GM15510 (cell line): ENCODE measurements around the gene TSPAN2.

Experiments used
- POLR2A ChIP-seq: IDR thresholded peaks from 3 replicates; pipeline ENCODE4 v1.6.1; 2011; ENCODE audit warnings: borderline replicate concordance; ENCODE audit not compliant: insufficient read length; ENCODE audit errors: extremely low read depth

Gene TSPAN2

DNA sequence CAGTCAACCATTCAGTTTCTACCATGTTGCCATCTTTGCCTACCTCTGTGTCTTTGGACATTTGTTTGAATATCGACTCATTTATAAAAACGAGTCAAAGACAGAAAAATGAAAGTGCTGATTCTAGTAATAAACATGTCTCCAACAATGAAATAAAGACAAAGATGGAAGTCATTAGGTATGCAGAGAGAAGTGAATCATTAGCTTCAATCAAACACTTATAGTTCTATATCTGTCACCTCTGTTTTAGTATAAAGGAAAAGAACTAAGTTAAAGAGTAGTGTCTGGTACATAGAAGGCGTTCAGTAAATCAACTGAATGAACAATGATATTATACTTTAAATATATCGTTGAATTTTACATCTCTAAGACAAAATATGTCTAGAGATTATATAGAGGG lies 1.7 kb upstream of the TSPAN2 start:
- TF ChIP-seq POLR2A = no peak

GRCh38 chr1:115090540-115090939 lies 1.2 kb upstream of the TSPAN2 start:
- TF ChIP-seq POLR2A = no peak

DNA sequence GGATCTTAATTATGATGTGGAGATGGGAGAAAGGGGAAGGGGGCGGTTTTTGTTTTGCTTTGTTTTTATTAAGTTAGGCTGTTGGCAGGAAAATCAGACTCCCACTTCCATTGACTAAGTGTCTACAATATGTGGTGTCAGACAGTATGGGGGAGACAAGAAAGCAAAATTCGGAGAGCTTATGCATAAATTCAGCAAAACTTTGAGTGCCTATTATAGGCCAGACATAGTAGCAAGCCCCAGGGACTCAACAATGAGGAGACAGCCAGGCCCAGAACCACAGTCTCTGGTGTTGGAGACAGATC lies 835 bp upstream of the TSPAN2 start:
- TF ChIP-seq POLR2A = no peak

- TF ChIP-seq POLR2A = no peak
These were observed 358 bp downstream of the TSPAN2 start for GRCh38 chr1:115088871-115089419.

DNA sequence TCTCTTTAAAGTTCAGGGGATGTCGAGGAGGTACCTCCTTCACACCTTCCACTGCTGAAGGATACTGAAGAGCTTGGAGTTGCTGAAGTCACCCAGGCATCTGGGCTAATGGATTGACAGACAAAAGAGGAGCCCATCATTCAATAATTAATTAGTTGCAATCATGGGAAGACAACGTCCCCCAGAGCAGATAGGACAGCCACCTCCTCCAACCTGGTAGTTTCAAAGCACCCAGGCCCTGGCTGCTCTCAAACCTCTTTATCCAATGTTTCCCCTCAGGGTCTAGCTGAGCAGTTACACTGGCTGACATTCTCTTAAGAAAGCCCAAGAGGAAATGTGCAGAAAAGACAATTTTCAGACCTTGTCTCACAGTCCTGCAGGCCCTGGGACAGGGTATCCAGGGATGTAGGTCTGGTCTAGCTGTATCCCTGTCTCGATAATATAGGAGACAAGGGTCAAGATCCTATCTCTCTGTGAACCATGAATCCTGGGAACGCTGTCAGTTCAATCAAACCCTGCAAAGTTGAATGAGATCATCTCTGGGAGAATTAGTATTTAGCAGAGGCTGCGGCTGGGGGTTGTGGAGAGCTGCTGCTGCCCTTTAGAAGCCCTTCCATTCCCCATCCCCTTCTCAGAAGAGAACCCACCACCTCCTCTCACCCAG lies 1.1 kb downstream of the TSPAN2 start:
- no peak for TF ChIP-seq POLR2A

DNA sequence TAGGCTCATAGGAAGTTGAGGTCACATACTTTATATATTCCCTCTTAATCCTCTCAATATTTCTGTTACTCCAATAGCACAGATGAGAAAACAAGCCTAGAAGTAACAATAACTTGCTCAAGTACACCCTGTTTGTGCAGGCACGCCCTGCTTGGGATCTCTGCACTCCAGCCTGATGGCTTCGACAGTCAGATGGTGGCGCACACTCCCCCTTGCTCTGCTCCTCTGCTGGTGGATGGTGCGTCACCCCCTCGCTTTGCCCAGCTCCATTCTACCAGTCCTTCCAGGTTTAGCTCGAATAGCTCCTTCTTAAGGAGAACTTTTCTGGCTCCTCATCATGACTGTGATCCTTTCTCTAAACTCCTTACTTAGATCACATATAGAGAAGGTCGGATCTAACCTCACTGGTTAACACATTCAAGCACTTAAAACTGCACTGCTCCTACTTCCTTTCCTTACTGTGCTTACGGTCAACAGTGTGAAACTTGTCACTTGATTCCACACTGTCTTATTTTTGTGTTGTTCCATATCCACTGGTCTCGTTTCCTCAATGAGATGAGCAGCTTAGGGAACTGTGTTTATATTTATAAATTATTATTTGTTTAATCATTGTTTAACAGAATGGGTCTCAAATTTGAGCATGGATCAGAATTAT lies 3.0 kb downstream of the TSPAN2 start:
- no peak for TF ChIP-seq POLR2A

DNA sequence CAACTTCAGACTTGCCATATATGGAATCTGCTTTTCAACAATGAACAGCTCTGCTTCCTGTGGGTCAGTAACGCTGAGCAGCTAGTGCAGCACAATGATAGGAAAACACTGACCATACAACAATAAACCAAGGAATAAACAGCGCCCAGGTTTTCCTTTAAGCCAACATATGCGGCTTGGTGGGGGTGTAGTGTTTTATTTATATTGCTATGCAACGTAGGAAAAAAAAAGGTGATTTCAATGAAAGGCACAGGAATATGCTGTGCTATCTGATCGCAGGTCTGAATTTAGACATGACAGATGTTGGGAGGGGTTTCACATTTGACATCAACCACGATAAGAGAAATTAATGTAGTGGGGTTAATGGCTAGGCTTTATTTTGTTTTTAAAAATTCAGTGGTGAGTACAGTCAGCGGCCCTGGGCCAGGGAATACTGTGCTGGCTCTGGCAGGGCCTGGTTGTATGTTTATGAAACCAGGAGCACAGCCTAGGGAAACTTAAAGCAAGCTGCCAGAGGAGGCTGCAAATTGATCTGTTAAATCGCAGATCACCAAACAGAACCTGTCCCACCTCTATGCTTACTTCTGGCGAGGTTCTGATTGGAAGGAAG lies 4.3 kb downstream of the TSPAN2 start:
- TF ChIP-seq POLR2A = no peak

DNA sequence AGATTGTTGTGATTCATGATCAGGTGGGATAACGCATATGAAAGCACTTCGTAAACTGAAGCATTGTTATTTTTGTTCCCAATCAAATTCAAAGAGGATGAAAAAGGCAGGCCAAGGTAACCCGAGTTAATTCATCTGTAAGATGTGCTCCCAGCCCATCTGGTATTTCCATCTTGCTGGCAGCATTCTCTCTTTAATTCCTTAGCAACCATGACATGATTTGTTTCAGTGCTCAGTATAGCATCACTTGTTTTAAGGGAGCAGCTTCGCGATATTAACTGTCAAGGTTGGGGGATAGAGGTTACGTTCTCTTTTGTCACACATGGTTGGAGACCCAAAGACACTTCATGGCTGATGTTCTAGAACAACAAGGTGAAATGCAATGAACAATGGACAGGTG lies 6.4 kb downstream of the TSPAN2 start:
- TF ChIP-seq POLR2A = no peak

- TF ChIP-seq POLR2A = no peak
These were observed 10.6 kb downstream of the TSPAN2 start for GRCh38 chr1:115078708-115079107.

- no peak for TF ChIP-seq POLR2A
These were observed 11.3 kb downstream of the TSPAN2 start for GRCh38 chr1:115077984-115078330.

GRCh38 chr1:115077286-115077983 lies 11.9 kb downstream of the TSPAN2 start:
- no peak for TF ChIP-seq POLR2A

- no peak for TF ChIP-seq POLR2A
These were observed 12.9 kb downstream of the TSPAN2 start for GRCh38 chr1:115076384-115076915.

GRCh38 chr1:115074839-115075534 lies 14.3 kb downstream of the TSPAN2 start:
- TF ChIP-seq POLR2A = no peak

GRCh38 chr1:115073298-115074087 lies 15.8 kb downstream of the TSPAN2 start:
- no peak for TF ChIP-seq POLR2A
